Activated T-helper 2 cell treated with anti-CD3 and anti-CD28 coated beads, Interferon-gamma antibody, Interleukin-2, Interleukin-4, amounts not matched to agents 10 μg/mL and 5 μg/mL and 100 μg/mL, durations not matched to agents 14 hours and 24 hours and 36 hours (primary cell): ENCODE measurements around the gene AP1G2. TPM values are rescaled to one million over a fixed set of nuclear protein-coding genes. Genes with fewer than 3 reads are reported as not detected.
"Not testable (repeated sequence)": the region's sequence is repeated elsewhere in the genome, so short reads cannot be mapped to it uniquely, and the experiment has no call there.

ENCODE experiments used
- DNase-seq: peaks from one replicate; pipeline ENCODE4 v3.0.0; 2021; ENCODE audit warnings: low spot score
- H3K27ac Mint-ChIP-seq: one replicate; pipeline ENCODE4 v1.8.0; 2021; ENCODE audit warnings: mixed read lengths
- H3K27me3 Mint-ChIP-seq: one replicate; pipeline ENCODE4 v1.8.0; 2021; ENCODE audit warnings: low read depth, mixed read lengths
- H3K36me3 Mint-ChIP-seq: one replicate; pipeline ENCODE4 v1.8.0; 2021; ENCODE audit warnings: low read depth, mixed read lengths
- H3K4me1 Mint-ChIP-seq: one replicate; pipeline ENCODE4 v1.8.0; 2021; ENCODE audit warnings: low read depth, mixed read lengths
- H3K4me3 Mint-ChIP-seq: one replicate; pipeline ENCODE4 v1.8.0; 2021; ENCODE audit warnings: low read depth, mild to moderate bottlenecking, moderate library complexity, mixed read lengths
- H3K9me3 Mint-ChIP-seq: one replicate; pipeline ENCODE4 v1.8.0; 2021; ENCODE audit warnings: mixed read lengths
- intact Hi-C: fragments of 100-400 bp; cut with micrococcal nuclease; formaldehyde crosslinking; loops from one replicate; pipeline ENCODE4 v1.15.1; 2023
- total RNA-seq: library from RNA; stranded (reverse); gene quantifications from 2 replicates; pipeline ENCODE4 v1.2.3, GENCODE V29; 2022

The AP1G2 gene
- total RNA-seq, 1 donor from 2014 or later: 164 TPM

DNA sequence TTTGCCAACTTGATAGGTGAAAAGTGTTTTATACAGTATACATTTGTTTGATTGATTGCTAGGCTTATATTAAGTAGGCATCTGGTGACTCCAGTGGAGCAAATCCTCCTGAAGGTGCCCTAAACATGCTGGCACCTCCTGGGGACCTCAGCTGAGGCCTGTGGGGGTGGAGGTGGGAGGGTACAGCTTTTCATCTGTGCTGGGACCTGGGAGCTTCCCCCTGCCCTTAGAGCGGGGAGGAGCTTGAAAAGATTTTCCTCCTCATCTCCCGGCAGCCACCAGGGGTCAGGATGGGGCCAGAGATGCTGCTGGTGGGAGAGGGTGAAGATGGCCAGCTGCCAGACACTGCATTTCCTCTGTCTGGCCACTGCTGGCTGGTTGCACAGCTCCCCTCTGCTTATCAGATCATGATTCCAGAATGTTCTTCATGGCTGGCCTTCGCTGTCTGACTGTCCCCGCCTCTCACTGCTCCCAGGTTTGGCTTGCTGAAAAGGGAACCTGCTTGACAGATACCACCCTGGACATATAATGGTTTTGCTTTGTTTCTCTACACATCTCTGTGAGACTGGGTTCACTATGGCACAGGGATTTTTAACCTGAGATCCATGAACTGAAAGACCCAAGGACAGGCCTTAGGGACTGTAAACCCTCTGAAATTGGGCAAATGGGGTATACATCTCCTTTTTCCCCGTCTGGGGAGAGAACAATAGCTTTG lies 21.4 kb upstream of the AP1G2 start:
- no peak overlapping the region for H3K4me3 Mint-ChIP-seq
- peaks cover 15% of the 10 kb centered on the region for H3K27me3 Mint-ChIP-seq
- no peaks in the 10 kb centered on the region for H3K9me3 Mint-ChIP-seq
- H3K36me3 Mint-ChIP-seq: no peaks in the 10 kb centered on the region
- DNase-seq: peak; percentile 64
- no peaks in the 10 kb centered on the region for H3K4me1 Mint-ChIP-seq
- intact Hi-C loops: loop anchor here (1.0 to 5.0 kb wide), 5 partner anchors 43 to 340 kb away; no protein-coding TSS in a partner anchor
- no peak overlapping the region for H3K27ac Mint-ChIP-seq

DNA sequence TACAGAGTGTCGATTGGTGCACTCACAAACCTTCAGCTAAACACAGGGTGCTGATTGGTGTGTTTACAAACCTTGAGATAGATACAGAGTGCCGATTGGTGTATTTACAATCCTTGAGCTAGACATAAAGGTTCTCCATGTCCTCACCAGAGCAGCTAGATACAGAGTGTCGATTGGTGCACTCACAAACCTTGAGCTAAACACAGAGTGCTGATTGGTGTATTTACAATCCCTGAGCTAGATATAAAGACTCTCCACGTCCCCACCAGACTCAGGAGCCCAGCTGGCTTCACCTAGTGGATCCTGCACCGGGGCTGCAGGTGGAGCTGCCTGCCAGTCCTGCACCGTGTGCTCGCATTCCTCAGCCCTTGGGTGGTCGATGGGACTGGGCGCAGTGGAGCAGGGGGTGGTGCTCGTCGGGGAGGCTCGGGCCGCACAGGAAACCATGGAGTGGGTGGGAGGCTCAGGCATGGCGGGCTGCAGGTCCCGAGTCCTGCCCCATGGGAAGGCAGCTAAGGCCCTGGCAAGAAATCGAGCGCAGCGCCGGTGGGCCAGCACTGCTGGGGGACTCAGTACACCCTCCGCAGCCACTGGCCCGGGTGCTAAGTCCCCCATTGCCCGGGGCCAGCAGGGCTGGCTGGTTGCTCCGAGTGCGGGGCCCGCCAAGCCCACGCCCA lies 17.1 kb upstream of the AP1G2 start:
- not testable (repeated sequence) for DNase-seq, H3K9me3 Mint-ChIP-seq, H3K36me3 Mint-ChIP-seq, H3K4me3 Mint-ChIP-seq, H3K27ac Mint-ChIP-seq, H3K4me1 Mint-ChIP-seq
- H3K27me3 Mint-ChIP-seq: peaks cover 14% of the 10 kb centered on the region
- intact Hi-C loops: loop anchor here (5.0 kb wide), 2 partner anchors 143 to 328 kb away; no protein-coding TSS in a partner anchor

DNA sequence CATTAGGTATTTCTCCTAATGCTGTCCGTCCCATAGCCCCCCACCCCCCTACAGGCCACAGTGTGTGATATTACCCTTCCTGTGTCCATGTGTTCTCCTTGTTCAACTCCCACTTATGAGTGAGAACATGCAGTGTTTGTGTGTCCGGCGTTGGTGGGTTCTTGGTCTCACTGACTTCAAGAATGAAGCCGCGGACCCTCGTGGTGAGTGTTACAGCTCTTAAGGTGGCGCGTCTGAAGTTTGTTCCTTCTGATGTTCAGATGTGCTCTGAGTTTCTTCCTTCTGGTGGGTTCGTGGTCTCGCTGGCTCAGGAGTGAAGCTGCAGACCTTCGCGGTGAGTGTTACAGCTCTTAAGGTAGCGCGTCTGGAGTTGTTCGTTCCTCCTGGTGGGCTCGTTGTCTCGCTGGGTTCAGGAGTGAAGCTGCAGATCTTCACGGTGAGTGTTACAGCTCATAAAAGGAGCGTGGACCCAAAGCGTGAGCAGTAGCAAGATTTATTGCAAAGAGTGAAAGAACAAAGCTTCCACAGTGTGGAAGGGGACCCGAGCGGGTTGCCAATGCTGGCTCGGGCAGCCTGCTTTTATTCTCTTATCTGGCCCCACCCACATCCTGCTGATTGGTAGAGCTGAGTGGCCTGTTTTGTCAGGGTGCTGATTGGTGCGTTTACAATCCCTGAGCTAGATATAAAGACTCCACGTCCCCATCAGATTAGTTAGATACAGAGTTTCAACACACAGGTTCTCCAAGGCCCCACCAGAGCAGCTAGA lies 16.4 kb upstream of the AP1G2 start:
- H3K9me3 Mint-ChIP-seq, DNase-seq, intact Hi-C loops, H3K4me1 Mint-ChIP-seq, H3K36me3 Mint-ChIP-seq, H3K4me3 Mint-ChIP-seq, H3K27ac Mint-ChIP-seq: not testable (repeated sequence)
- peaks cover 19% of the 10 kb centered on the region for H3K27me3 Mint-ChIP-seq

DNA sequence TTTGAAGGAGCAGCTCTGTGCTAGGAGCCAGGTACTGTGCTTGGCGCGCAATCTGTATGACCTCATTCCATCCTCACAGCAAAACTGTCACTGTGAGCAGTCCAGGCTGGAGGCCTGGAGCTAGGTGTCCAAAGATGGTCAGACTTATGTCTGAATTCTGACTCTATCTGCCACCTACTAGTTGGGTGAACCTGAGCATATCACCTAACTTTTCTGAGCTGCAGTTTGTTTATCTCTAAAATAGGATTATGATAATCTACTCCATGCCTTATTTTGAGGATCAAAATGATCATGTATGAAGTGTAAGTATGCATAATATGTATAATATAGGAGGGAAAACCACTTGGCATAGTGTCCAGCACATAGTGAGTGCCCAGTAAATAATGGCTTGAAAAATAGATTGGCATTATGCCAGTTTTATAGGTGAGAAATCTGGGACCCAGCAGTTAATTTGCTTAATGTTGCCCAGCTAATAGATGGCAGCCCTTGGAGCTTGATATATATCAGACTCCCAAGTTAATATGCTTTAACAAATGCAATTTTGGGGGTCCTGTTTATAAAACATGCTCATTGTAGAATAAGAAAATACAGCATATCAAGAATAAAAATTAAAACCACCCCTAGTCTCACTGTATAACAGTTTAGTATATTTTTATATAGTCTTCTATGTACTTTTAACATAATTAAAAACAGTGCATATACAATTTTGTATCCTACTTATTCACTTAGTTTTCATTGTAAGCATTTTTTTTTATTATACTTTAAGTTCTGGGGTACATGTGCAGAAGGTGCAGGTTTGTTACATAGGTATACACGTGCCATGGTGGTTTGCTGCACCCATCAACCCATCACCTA lies 15.5 kb upstream of the AP1G2 start:
- no peaks in the 10 kb centered on the region for H3K36me3 Mint-ChIP-seq
- no peaks in the 10 kb centered on the region for H3K4me1 Mint-ChIP-seq
- H3K27me3 Mint-ChIP-seq: peaks cover 27% of the 10 kb centered on the region
- H3K9me3 Mint-ChIP-seq: no peaks in the 10 kb centered on the region
- intact Hi-C loops: no loop called here
- no peak for DNase-seq
- no peak overlapping the region for H3K27ac Mint-ChIP-seq
- no peak overlapping the region for H3K4me3 Mint-ChIP-seq

DNA sequence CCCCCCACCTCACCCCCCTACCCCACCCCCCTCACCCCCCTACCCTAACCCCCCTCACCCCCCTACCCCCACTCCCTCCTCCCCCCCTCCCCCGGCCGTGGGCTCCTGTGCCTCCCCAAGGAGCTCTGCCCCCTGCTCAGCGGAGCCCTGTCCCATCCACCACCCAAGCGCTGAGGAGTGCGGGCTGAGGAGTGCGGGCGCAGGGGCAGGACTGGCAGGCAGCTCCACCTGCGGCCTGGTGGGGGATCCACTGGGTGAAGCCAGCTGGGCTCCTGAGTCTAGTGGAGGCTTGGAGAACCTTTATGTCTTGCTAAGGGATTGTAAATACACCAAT lies 13.3 kb upstream of the AP1G2 start:
- peaks cover 4% of the 10 kb centered on the region for H3K36me3 Mint-ChIP-seq
- intact Hi-C loops: no loop called here
- H3K4me1 Mint-ChIP-seq: peaks cover 7% of the 10 kb centered on the region
- no peak overlapping the region for H3K4me3 Mint-ChIP-seq
- H3K9me3 Mint-ChIP-seq: no peaks in the 10 kb centered on the region
- DNase-seq: no peak
- H3K27ac Mint-ChIP-seq: no peak overlapping the region
- H3K27me3 Mint-ChIP-seq: peaks cover 29% of the 10 kb centered on the region

DNA sequence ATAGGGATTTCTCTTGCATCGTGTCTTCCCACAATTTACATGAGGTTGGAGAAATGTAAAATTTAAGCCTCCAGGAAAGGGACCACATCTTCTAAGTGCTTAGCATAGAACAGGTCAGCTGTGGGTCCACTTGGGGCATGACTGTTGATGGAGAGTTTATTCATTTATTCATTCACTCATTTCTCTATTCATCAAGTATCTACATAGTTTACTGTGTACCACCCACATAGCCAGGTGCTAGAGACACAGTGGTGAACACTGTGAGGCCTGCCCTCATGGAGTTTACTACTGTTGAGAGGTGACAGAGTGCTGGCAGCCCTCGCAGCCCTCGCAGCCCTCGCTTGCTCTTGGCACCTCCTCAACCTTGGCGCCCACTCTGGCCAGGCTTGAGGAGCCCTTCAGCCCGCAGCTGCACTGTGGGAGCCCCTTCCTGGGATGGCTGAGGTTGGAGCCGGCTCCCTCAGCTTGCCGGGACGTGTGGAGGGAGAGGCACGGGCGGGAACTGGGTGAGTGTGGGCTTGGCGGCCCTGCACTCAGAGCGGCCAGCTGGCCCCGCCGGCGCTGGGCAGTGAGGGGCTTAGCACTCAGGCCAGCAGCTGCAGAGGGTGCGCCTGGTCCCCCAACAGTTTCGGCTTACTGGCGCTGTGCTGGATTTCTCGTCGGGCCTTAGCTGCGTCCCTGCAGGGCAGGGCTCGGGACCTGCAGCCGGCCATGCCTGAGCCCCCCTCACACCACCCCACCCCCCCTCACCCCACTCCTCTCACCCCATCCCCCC lies 12.7 kb upstream of the AP1G2 start:
- Mint-ChIP-seq H3K27me3 (peaks cover 28% of the 10 kb centered on the region), H3K9me3 (no peaks in the 10 kb centered on the region), H3K4me3 (no peak overlapping the region), H3K36me3 (peaks cover 4% of the 10 kb centered on the region), H3K27ac (no peak overlapping the region), H3K4me1 (peaks cover 7% of the 10 kb centered on the region)
- no peak for DNase-seq
- intact Hi-C loops: no loop called here

DNA sequence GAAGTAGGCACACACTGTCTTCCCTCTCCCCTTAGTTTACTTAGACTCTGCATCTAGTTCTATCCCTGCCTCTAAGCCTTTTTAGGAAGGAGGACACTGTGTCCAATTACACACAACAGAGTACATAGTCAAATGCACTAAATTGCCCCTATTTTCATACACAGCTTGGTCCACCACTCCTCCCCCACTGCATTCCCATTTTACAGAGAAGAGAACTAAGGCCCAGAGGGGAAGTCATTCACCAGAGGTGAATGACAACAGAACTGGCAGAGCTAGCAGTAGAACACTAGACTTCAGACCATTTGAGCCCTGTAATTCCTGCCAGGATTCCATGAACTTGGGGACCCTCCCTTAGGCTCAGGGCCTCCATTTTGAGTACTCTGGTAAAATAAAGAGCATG lies 12.1 kb upstream of the AP1G2 start:
- intact Hi-C loops: no loop called here
- H3K9me3 Mint-ChIP-seq: no peaks in the 10 kb centered on the region
- H3K4me3 Mint-ChIP-seq: no peak overlapping the region
- no peak for DNase-seq
- no peak overlapping the region for H3K27ac Mint-ChIP-seq
- H3K4me1 Mint-ChIP-seq: peaks cover 7% of the 10 kb centered on the region
- peaks cover 34% of the 10 kb centered on the region for H3K27me3 Mint-ChIP-seq
- peaks cover 4% of the 10 kb centered on the region for H3K36me3 Mint-ChIP-seq

DNA sequence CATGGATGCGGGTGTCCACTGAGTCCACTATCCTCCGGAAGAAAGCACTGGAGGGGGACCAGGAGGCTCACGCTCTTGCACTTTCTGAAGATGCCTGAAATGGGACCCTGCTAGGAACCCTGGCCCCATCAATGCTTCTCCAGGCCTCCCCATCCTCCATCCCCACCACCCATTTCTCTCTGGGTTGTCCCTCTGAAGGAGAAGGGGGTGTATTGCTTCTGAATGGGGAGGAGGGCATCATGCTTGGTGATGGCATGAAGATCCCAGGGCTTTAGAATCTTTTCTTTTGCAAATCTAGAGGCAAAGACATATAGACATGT lies 11.7 kb upstream of the AP1G2 start:
- peaks cover 36% of the 10 kb centered on the region for H3K27me3 Mint-ChIP-seq

DNA sequence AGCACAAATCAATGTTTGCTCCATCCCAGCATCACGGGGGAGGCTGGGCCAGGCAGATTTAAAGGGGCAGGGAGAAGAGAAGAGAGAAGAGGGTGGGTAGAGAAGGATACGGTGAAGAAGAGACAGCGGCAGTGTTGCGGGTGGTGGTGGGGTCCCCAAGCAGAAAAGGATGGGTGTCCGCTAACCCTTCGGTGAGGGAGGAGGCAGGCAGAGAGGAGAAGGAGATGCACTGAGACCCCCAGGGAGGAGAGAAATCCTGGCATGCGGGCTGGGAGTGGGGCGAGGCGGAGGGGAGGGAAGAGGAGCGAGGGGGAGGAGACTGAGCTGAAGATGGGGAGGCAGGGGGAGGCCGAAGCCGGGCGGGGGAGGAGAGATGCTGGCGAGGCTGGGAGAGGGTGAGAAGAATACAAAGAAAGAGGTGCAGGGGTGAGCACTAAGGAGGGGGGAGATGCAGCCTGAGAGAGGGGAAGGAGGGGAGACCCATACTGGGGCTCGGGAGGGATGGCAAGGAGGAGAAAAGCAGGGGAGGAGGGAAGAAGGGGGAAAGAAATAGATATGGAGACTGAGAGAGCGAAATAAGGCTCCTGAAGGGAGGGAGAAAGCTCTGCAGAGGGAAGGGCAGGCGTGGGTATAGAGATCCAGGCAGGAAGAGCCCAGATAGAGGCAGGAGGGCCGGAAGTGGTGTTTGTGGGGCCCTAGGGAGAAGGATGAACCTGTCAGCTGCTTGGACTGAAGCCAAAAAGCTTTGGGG lies 11.1 kb upstream of the AP1G2 start, which contains the start of gene JPH4:
JPH4 (minus strand) TSS at position 231 of the 751 bp plus-strand sequence. CDS start 1,337 bp downstream, outside the sequence.
- H3K27me3 Mint-ChIP-seq: peaks cover 33% of the 10 kb centered on the region
- DNase-seq: no peak
- H3K36me3 Mint-ChIP-seq: peaks cover 4% of the 10 kb centered on the region
- H3K9me3 Mint-ChIP-seq: no peaks in the 10 kb centered on the region
- no peak within 1 kb of the TSS for H3K27ac Mint-ChIP-seq
- no peak within 1 kb of the TSS for H3K4me3 Mint-ChIP-seq
- H3K4me1 Mint-ChIP-seq: peaks cover 7% of the 10 kb centered on the region
- intact Hi-C loops: no loop called here

More for the DNA sequence above, 11.7 kb upstream of the AP1G2 start:
- intact Hi-C loops: no loop called here
- H3K36me3 Mint-ChIP-seq: peaks cover 4% of the 10 kb centered on the region
- H3K4me3 Mint-ChIP-seq: no peak overlapping the region
- H3K27ac Mint-ChIP-seq: no peak overlapping the region
- H3K4me1 Mint-ChIP-seq: peaks cover 7% of the 10 kb centered on the region
- H3K9me3 Mint-ChIP-seq: no peaks in the 10 kb centered on the region
- DNase-seq: no peak

DNA sequence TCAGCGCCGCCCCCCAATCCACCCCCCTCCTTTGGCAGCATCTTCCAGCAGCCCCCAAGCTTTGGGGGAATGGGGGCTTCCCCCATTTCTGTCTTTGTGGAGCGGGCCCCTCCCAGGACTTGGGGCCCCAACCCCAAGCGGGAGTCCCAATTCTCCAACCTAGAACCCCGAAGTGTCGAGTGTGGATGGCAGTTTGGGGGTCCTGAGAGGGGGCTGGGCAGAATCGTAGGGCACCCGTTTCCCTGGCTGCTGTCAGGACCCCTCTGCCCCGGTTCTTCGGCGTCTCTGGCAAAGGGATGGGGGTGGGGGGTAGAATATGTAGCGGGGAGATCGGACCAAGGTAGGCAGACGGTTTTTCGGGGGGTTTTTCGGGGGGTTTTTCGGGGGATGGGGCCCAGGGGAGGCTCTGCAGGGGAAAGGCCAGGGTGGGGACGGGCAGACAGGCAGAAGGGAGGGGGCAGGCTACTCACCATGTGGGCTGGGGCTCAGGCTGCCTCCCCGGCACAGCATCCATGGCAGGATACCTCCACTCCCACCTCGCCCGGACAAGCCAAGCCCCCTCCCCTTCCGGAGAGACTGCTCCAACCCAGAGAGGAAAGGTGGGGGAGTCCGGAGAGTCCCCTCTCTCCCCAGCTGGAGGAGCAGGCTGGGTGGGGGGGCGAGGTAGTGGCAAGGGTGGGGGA lies 10.3 kb upstream of the AP1G2 start:
- peaks cover 9% of the 10 kb centered on the region for H3K4me1 Mint-ChIP-seq
- no peak overlapping the region for H3K4me3 Mint-ChIP-seq
- no peak for DNase-seq
- intact Hi-C loops: no loop called here
- H3K27ac Mint-ChIP-seq: no peak overlapping the region
- peaks cover 35% of the 10 kb centered on the region for H3K27me3 Mint-ChIP-seq
- H3K9me3 Mint-ChIP-seq: no peaks in the 10 kb centered on the region
- peaks cover 4% of the 10 kb centered on the region for H3K36me3 Mint-ChIP-seq

DNA sequence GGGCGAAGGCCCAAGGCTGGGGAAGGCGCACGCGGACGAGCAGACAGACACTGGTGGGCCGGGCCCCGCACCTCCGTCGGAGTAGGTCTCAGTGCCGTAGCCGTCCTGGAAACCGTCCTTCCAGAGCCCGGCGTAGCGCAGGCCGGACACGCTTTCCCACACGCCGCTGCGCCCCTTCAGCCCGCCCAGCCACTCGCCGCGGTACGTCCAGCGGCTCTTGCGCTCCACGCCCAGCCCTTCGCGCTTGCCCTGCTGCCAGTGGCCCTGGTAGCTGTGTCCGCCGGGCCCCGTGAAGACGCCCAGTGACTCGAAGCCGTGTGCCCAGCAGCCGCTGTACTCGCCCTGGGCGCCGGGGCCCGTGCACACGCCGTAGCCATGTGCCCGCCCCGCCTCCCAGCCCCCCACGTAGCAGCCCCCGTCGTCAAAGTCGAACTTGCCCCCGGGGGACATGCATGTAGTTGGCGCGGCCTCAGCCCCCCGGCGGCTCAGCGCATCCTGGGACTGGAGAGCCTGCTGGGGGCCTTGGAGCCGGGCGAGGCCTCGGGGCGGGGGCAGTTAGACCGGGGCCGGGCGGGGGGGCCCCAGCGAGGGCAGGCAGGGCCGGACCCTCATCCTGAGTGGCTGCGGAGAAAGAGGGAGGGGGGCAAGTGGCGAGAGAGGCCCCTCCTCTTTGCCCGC lies 9.6 kb upstream of the AP1G2 start:
- DNase-seq: no peak
- Mint-ChIP-seq H3K4me1 (peaks cover 14% of the 10 kb centered on the region), H3K27me3 (peaks cover 39% of the 10 kb centered on the region), H3K36me3 (peaks cover 4% of the 10 kb centered on the region), H3K27ac (no peak overlapping the region), H3K4me3 (peak overlapping the region; percentile 7), H3K9me3 (no peaks in the 10 kb centered on the region)
- intact Hi-C loops: no loop called here
